HEK293 (cell line): ENCODE results near the gene PLCB3.

Source experiments
- CTCF ChIA-PET: fragments of 350-600 bp; formaldehyde crosslinking; extraction: SDS; loops from one replicate; lab custom pipeline; 2021; ENCODE audit warnings: antibody characterized with exemption; lab: Yijun Ruan, JAX
- POLR2A ChIA-PET: fragments of 300-600 bp; formaldehyde crosslinking; extraction: SDS; loops from one replicate; lab custom pipeline; 2020; ENCODE audit warnings: antibody characterized with exemption, inconsistent platforms; lab: Yijun Ruan, JAX
- H3K27ac ChIP-seq: fragments of 200-500 bp; sonication (Bioruptor generic); 2 replicates; pipeline ENCODE4 v1.5.1; 2014; ENCODE audit warnings: low read depth, low read length, control low read depth, inconsistent platforms; ENCODE audit errors: extremely low read depth
- H3K36me3 ChIP-seq, 2 experiments: fragments of 200-500 bp in 1 of 2; sonication (Bioruptor generic) in 1 of 2; 1 replicate in 1 of 2; 2 replicates in 1 of 2; pipeline ENCODE4 v1.5.1; 2014 to 2017; ENCODE audit warnings: inconsistent platforms in 2 of 2, low read length in 2 of 2; ENCODE audit not compliant: control insufficient read depth in 2 of 2, insufficient read depth in 1 of 2
- H3K4me1 ChIP-seq: fragments of 200-500 bp; sonication (Bioruptor generic); 2 replicates; pipeline ENCODE4 v1.5.1; 2014; ENCODE audit warnings: mild to moderate bottlenecking, low read length, inconsistent platforms; ENCODE audit not compliant: control insufficient read depth, insufficient read depth
- H3K4me3 ChIP-seq: 2 replicates; pipeline ENCODE4 v1.5.1; 2011; ENCODE audit warnings: low read depth, mild to moderate bottlenecking, control low read depth, low read length, moderate library complexity
- H3K9me3 ChIP-seq: fragments of 200-500 bp; sonication (Bioruptor generic); 2 replicates; pipeline ENCODE4 v1.5.1; 2014; ENCODE audit warnings: low read depth, low read length, inconsistent platforms; ENCODE audit not compliant: control insufficient read depth, insufficient read depth
- ATF2 ChIP-seq: fragments of 450-650 bp; formaldehyde crosslinking; IDR thresholded peaks from 2 replicates; pipeline ENCODE4 v1.5.1; 2016; ENCODE audit warnings: missing biosample characterization, missing genetic modification characterization, low read depth
- EGR2 ChIP-seq: fragments of 450-650 bp; formaldehyde crosslinking; IDR thresholded peaks from 2 replicates; pipeline ENCODE4 v1.5.1; 2016; ENCODE audit warnings: low read depth, missing biosample characterization, missing genetic modification characterization
- GLIS1 ChIP-seq: fragments of 450-650 bp; formaldehyde crosslinking; IDR thresholded peaks from 2 replicates; pipeline ENCODE4 v1.5.1; 2016; ENCODE audit warnings: missing biosample characterization, missing genetic modification characterization
- HOXC10 ChIP-seq: sonication (generic); formaldehyde crosslinking; IDR thresholded peaks from 2 replicates; pipeline ENCODE4 v1.8.1; 2023; ENCODE audit warnings: mild to moderate bottlenecking, missing genetic modification reagents
- IKZF3 ChIP-seq: fragments of 450-650 bp; IDR thresholded peaks from 2 replicates; pipeline ENCODE4 v1.5.0; 2018; ENCODE audit warnings: missing biosample characterization, mild to moderate bottlenecking, missing genetic modification characterization, moderate library complexity
- KLF8 ChIP-seq: fragments of 450-650 bp; formaldehyde crosslinking; IDR thresholded peaks from 2 replicates; pipeline ENCODE4 v1.5.1; 2016; ENCODE audit warnings: missing biosample characterization, missing genetic modification characterization
- OVOL3 ChIP-seq: fragments of 450-650 bp; formaldehyde crosslinking; IDR thresholded peaks from 2 replicates; pipeline ENCODE4 v1.5.1; 2016; ENCODE audit warnings: missing biosample characterization, missing genetic modification characterization
- TRIM28 ChIP-seq: IDR thresholded peaks from 2 replicates; pipeline ENCODE4 v1.6.1; 2011; ENCODE audit warnings: low read length, control low read depth, borderline replicate concordance
- WT1 ChIP-seq: fragments of 450-650 bp; formaldehyde crosslinking; IDR thresholded peaks from 2 replicates; pipeline ENCODE4 v1.5.1; 2016; ENCODE audit warnings: missing biosample characterization, missing genetic modification characterization
- YY2 ChIP-seq: fragments of 450-650 bp; formaldehyde crosslinking; IDR thresholded peaks from 2 replicates; pipeline ENCODE4 v1.5.1; 2016; ENCODE audit warnings: missing biosample characterization, missing genetic modification characterization
- ZBTB17 ChIP-seq: fragments of 450-650 bp; formaldehyde crosslinking; IDR thresholded peaks from 2 replicates; pipeline ENCODE4 v1.5.1; 2016; ENCODE audit warnings: missing biosample characterization, missing genetic modification characterization
- ZIC2 ChIP-seq: fragments of 450-650 bp; formaldehyde crosslinking; IDR thresholded peaks from 2 replicates; pipeline ENCODE4 v1.5.1; 2016; ENCODE audit warnings: missing biosample characterization, missing genetic modification characterization
- ZNF114 ChIP-seq: fragments of 450-650 bp; formaldehyde crosslinking; IDR thresholded peaks from 2 replicates; pipeline ENCODE4 v1.5.0; 2017; ENCODE audit warnings: missing biosample characterization, missing genetic modification characterization
- ZNF121 ChIP-seq: fragments of 450-650 bp; formaldehyde crosslinking; IDR thresholded peaks from 2 replicates; pipeline ENCODE4 v1.5.1; 2016; ENCODE audit warnings: missing biosample characterization, missing genetic modification characterization
- ZNF169 ChIP-seq: fragments of 450-650 bp; formaldehyde crosslinking; IDR thresholded peaks from 2 replicates; pipeline ENCODE4 v1.5.1; 2016; ENCODE audit warnings: missing biosample characterization, missing genetic modification characterization
- ZNF19 ChIP-seq: fragments of 450-650 bp; formaldehyde crosslinking; IDR thresholded peaks from 2 replicates; pipeline ENCODE4; 2016; ENCODE audit warnings: missing biosample characterization, missing genetic modification characterization, low read depth
- ZNF24 ChIP-seq: fragments of 450-650 bp; formaldehyde crosslinking; IDR thresholded peaks from 2 replicates; pipeline ENCODE4 v1.5.1; 2016; ENCODE audit warnings: missing biosample characterization, missing genetic modification characterization
- ZNF354C ChIP-seq: fragments of 450-650 bp; formaldehyde crosslinking; IDR thresholded peaks from 2 replicates; pipeline ENCODE4 v1.5.1; 2016; ENCODE audit warnings: missing biosample characterization, missing genetic modification characterization, low read depth, borderline replicate concordance
- ZNF366 ChIP-seq: fragments of 450-650 bp; formaldehyde crosslinking; conservative IDR thresholded peaks from 2 replicates; pipeline ENCODE4 v1.5.1; 2016; ENCODE audit warnings: missing biosample characterization, missing genetic modification characterization
- ZNF423 ChIP-seq: fragments of 450-650 bp; formaldehyde crosslinking; IDR thresholded peaks from 2 replicates; pipeline ENCODE4 v1.5.1; 2016; ENCODE audit warnings: missing biosample characterization, missing genetic modification characterization
- ZNF473 ChIP-seq: fragments of 450-650 bp; formaldehyde crosslinking; IDR thresholded peaks from 2 replicates; pipeline ENCODE4 v1.5.1; 2017; ENCODE audit warnings: missing biosample characterization, missing genetic modification characterization
- ZNF514 ChIP-seq: fragments of 450-650 bp; formaldehyde crosslinking; IDR thresholded peaks from 2 replicates; pipeline ENCODE4 v1.5.1; 2016; ENCODE audit warnings: missing biosample characterization, missing genetic modification characterization
- ZNF558 ChIP-seq: fragments of 450-650 bp; formaldehyde crosslinking; IDR thresholded peaks from 2 replicates; pipeline ENCODE4 v1.5.1; 2016; ENCODE audit warnings: missing biosample characterization, missing genetic modification characterization
- ZNF561 ChIP-seq: fragments of 450-650 bp; IDR thresholded peaks from 2 replicates; pipeline ENCODE4 v1.5.1; 2018; ENCODE audit warnings: missing biosample characterization, missing genetic modification characterization, borderline replicate concordance
- ZNF571 ChIP-seq: fragments of 450-650 bp; formaldehyde crosslinking; IDR thresholded peaks from 2 replicates; pipeline ENCODE4 v1.5.0; 2017; ENCODE audit warnings: missing biosample characterization, missing genetic modification characterization
- ZNF654 ChIP-seq: fragments of 450-650 bp; formaldehyde crosslinking; IDR thresholded peaks from 2 replicates; pipeline ENCODE4 v1.5.1; 2016; ENCODE audit warnings: low read depth, missing biosample characterization, missing genetic modification characterization
- ZNF677 ChIP-seq: fragments of 450-650 bp; IDR thresholded peaks from 2 replicates; pipeline ENCODE4 v1.5.0; 2018; ENCODE audit warnings: missing biosample characterization, mild to moderate bottlenecking, missing genetic modification characterization, moderate library complexity
- ZNF707 ChIP-seq: fragments of 450-650 bp; formaldehyde crosslinking; IDR thresholded peaks from 2 replicates; pipeline ENCODE4 v1.5.1; 2016; ENCODE audit warnings: missing biosample characterization, missing genetic modification characterization
- TF ChIP-seq, protein P1 (sequence below): fragments of 450-650 bp; formaldehyde crosslinking; IDR thresholded peaks from 2 replicates; pipeline ENCODE4 v1.5.1; 2017; ENCODE audit warnings: missing biosample characterization, missing genetic modification characterization
- TF ChIP-seq, protein P2 (sequence below): fragments of 450-650 bp; formaldehyde crosslinking; IDR thresholded peaks from 2 replicates; pipeline ENCODE4 v1.5.1; 2016; ENCODE audit warnings: missing biosample characterization, missing genetic modification characterization
- TF ChIP-seq, protein P3 (sequence below): fragments of 450-650 bp; formaldehyde crosslinking; IDR thresholded peaks from 2 replicates; pipeline ENCODE4 v1.5.1; 2016; ENCODE audit warnings: missing biosample characterization, missing genetic modification characterization

PLCB3 gene

GRCh38 chr11:64245797-64246620 is 5.3 kb upstream of the PLCB3 start:
- ChIA-PET CTCF (interaction anchor here (0.9 to 1.7 kb wide), 7 partner anchors 9 to 86 kb away, joined by 3 to 10 read pairs (median 4); no protein-coding TSS in a partner anchor), POLR2A (interaction anchor here (0.6 to 7.2 kb wide), 10 partner anchors 10 to 72 kb away, joined by 3 to 96 read pairs (median 6); partner anchors contain the start of genes NUDT22, PRDX5, STIP1 and TRMT112)
- Histone ChIP-seq H3K36me3 (peaks cover 0 to 20% of the 10 kb centered on the region in 2 experiments; a peak in 1 of 3 replicates), H3K4me1 (peaks cover 4% of the 10 kb centered on the region), H3K27ac (peak overlapping the region; percentile 66; the same call in 1 of the 2 replicates), H3K4me3 (peak overlapping the region; percentile 68), H3K9me3 (no peaks in the 10 kb centered on the region)
- TF ChIP-seq ZBTB17 (tag by site-specific recombination) (peak; percentile 54), ZIC2 (tag by site-specific recombination) (peak; percentile 65), TRIM28 (no peak), ZNF114 (tag by site-specific recombination) (no peak), ZNF654 (tag by site-specific recombination) (no peak), KLF8 (peak; percentile 83), ZNF354C (tag by site-specific recombination) (no peak), ZNF169 (tag by site-specific recombination) (no peak), ZNF514 (tag by site-specific recombination) (no peak), ZNF19 (tag by site-specific recombination) (no peak), ZNF561 (no peak), ZNF473 (tag by site-specific recombination) (no peak), HOXC10 (no peak), YY2 (tag by site-specific recombination) (no peak), ZNF558 (tag by site-specific recombination) (no peak), ZNF571 (tag by site-specific recombination) (no peak), ZNF366 (tag by site-specific recombination) (no peak), ZNF707 (tag by site-specific recombination) (no peak), ZNF24 (tag by site-specific recombination) (no peak), ZNF423 (0 out of 2 replicates have a peak, but pooled peaks have one; percentile 8), IKZF3 (tag by site-specific recombination) (no peak), ATF2 (tag by site-specific recombination) (no peak), EGR2 (peak; percentile 48; the same call in 1 of the 2 replicates), WT1 (tag by site-specific recombination) (no peak), ZNF121 (tag by site-specific recombination) (no peak), OVOL3 (no peak), GLIS1 (tag by site-specific recombination) (peak; percentile 90), ZNF677 (no peak)
- TF ChIP-seq, protein P1, sequence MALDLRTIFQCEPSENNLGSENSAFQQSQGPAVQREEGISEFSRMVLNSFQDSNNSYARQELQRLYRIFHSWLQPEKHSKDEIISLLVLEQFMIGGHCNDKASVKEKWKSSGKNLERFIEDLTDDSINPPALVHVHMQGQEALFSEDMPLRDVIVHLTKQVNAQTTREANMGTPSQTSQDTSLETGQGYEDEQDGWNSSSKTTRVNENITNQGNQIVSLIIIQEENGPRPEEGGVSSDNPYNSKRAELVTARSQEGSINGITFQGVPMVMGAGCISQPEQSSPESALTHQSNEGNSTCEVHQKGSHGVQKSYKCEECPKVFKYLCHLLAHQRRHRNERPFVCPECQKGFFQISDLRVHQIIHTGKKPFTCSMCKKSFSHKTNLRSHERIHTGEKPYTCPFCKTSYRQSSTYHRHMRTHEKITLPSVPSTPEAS = no peak
- TF ChIP-seq, protein P2, sequence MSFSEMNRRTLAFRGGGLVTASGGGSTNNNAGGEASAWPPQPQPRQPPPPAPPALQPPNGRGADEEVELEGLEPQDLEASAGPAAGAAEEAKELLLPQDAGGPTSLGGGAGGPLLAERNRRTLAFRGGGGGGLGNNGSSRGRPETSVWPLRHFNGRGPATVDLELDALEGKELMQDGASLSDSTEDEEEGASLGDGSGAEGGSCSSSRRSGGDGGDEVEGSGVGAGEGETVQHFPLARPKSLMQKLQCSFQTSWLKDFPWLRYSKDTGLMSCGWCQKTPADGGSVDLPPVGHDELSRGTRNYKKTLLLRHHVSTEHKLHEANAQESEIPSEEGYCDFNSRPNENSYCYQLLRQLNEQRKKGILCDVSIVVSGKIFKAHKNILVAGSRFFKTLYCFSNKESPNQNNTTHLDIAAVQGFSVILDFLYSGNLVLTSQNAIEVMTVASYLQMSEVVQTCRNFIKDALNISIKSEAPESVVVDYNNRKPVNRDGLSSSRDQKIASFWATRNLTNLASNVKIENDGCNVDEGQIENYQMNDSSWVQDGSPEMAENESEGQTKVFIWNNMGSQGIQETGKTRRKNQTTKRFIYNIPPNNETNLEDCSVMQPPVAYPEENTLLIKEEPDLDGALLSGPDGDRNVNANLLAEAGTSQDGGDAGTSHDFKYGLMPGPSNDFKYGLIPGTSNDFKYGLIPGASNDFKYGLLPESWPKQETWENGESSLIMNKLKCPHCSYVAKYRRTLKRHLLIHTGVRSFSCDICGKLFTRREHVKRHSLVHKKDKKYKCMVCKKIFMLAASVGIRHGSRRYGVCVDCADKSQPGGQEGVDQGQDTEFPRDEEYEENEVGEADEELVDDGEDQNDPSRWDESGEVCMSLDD = peak; percentile 62; the same call in 1 of the 2 replicates
- TF ChIP-seq, protein P3, sequence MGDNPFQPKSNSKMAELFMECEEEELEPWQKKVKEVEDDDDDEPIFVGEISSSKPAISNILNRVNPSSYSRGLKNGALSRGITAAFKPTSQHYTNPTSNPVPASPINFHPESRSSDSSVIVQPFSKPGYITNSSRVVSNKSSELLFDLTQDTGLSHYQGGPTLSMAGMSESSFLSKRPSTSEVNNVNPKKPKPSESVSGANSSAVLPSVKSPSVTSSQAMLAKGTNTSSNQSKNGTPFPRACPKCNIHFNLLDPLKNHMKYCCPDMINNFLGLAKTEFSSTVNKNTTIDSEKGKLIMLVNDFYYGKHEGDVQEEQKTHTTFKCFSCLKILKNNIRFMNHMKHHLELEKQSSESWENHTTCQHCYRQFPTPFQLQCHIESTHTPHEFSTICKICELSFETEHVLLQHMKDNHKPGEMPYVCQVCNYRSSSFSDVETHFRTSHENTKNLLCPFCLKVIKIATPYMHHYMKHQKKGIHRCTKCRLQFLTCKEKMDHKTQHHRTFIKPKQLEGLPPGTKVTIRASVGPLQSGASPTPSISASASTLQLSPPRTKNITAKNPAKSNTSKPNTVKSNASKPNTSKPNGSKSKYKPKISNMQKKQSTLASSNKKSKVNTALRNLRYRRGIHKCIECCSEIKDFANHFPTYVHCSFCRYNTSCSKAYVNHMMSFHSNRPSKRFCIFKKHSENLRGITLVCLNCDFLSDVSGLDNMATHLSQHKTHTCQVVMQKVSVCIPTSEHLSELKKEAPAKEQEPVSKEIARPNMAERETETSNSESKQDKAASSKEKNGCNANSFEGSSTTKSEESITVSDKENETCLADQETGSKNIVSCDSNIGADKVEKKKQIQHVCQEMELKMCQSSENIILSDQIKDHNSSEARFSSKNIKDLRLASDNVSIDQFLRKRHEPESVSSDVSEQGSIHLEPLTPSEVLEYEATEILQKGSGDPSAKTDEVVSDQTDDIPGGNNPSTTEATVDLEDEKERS (tag by site-specific recombination) = no peak
